Heart right ventricle (tissue), 16 donors: ENCODE data around the gene NRXN3. TPM values are rescaled to one million over a fixed set of nuclear protein-coding genes. Genes with fewer than 3 reads are reported as not detected.

Source experiments
- ATAC-seq, 8 donors: fragments of 200-7000 bp; cut with Tn5 transposase; one replicate each; pipeline ENCODE4 v1.9.1; 2020; ENCODE audit warnings: mild to moderate bottlenecking in 8 of 8, moderate library complexity in 8 of 8, moderate number of reproducible peaks in 1 of 8
- DNase-seq, 2 donors: peaks; one replicate each; pipeline ENCODE4 v3.0.0-alpha.2; 2020
- H3K27ac ChIP-seq, 10 donors: fragments of 200-600 bp; sonication (generic) in 2 of 10; one replicate each; pipeline versions ENCODE4 v1.5.0 to v1.8.0; 2020 to 2022; ENCODE audit warnings: mild to moderate bottlenecking in 3 of 10
- H3K27me3 ChIP-seq, 7 donors: fragments of 200-600 bp; one replicate each; pipeline ENCODE4 v1.8.0; 2021 to 2022; ENCODE audit warnings: mild to moderate bottlenecking in 2 of 7
- H3K36me3 ChIP-seq, 9 donors: fragments of 200-600 bp; sonication (generic) in 1 of 9; one replicate each; pipeline versions ENCODE4 v1.5.0 to v1.8.0; 2020 to 2022; ENCODE audit warnings: mild to moderate bottlenecking in 2 of 9
- H3K4me1 ChIP-seq, 9 donors: fragments of 200-600 bp; sonication (generic) in 1 of 9; one replicate each; pipeline versions ENCODE4 v1.5.0 to v1.8.0; 2020 to 2022; ENCODE audit warnings: mild to moderate bottlenecking in 4 of 9
- H3K4me3 ChIP-seq, 10 donors: fragments of 200-600 bp; sonication (generic) in 2 of 10; one replicate each; pipeline versions ENCODE4 v1.5.0 to v1.8.0; 2020 to 2022; ENCODE audit warnings: mild to moderate bottlenecking in 7 of 10, moderate library complexity in 2 of 10
- H3K9me3 ChIP-seq, 11 donors: fragments of 200-600 bp in 10 of 11; sonication (generic) in 2 of 11; one replicate each; pipeline versions ENCODE4 v1.5.0 to v1.8.0; 2013 to 2022; ENCODE audit warnings: mild to moderate bottlenecking in 2 of 11, control low read depth in 1 of 11, moderate library complexity in 1 of 11
- WGBS, 2 donors: extraction: QIAGEN DNeasy Blood & Tissue Kit; methylation state at CpG; one replicate each; pipeline ENCODE4 v1.1.7; 2013; ENCODE audit warnings: inconsistent platforms in 1 of 2; 5-methylcytosine and 5-hydroxymethylcytosine counted together
- intact Hi-C, 10 donors: fragments of 100-400 bp; cut with DNase I; formaldehyde crosslinking; loops; one replicate each; pipeline versions ENCODE4 v1.11.1 to v1.14.2; 2022
- polyA plus RNA-seq, 2 donors: library from polyadenylated mRNA; stranded (reverse); fragments of 200-250 nt; gene quantifications; one replicate each; pipeline ENCODE4 v1.2.3, GENCODE V29; 2013
- total RNA-seq, 10 donors: library from RNA; stranded (reverse); fragmentation: NEBNext Ultra II Directional in 3 of 10; extraction: Animal tissue kit (Norgen Biotek cat#: 25700) in 3 of 10; gene quantifications; one replicate each; pipeline versions ENCODE4 v1.2.1 to v1.2.4, GENCODE V29; 2021 to 2023
- TF ChIP-seq, protein P1 (sequence below), 9 donors: fragments of 200-600 bp; sonication (generic) in 2 of 9; IDR thresholded peaks; one replicate each; pipeline versions ENCODE4 v1.5.0 to v1.8.0; 2021 to 2022; ENCODE audit warnings: antibody characterized with exemption in 9 of 9, mild to moderate bottlenecking in 5 of 9, moderate library complexity in 1 of 9
- donor health status: Arrhythmogenic right ventricular cardiomyopathy.
- donor health status: ischemic (EF 13 %, LVEDD 7.1; RV severe dilation, severe dysfunction).
- donor health status: healthy with polysubstance abuse.
- donor health status: DM: no; HTN: yes; CAD: no.
- donor health status: DM: no; HTN: no; CAD: no.
- donor health status: ischemic (EF 25% LVEDD 6.9; RV normal size, moderate dysfunction).
- donor health status: ischemic (EF 25% LVEDD 5.7; RV mildly dilated, moderate dysfunction).
- donor health status: healthy.
- donor health status: DM: yes; HTN: yes; CAD: no.
- donor health status: Ischemic cardiomyopathy.
- donor health status: ischemic (EF 35%, LVEDD 5.7; RV mildly dilated, moderate dysfunction).
- donor health status: nonischemic (EF 11% LVEDD 7.7; RV severe dilation, severe dysfunction).
- donor health status: DM: yes; HTN: yes; CAD: no.
- donor health status: PGD.
- donor health status: ischemic (EF 29% LVEDD 5.4; RV normal size, mild dysfunction).
- donor health status: nonischemic (EF 23%, LVEDD 6.1; RV moderate dilation, normal function).

Gene NRXN3
- total and polyA plus RNA-seq, 12 donors: 0.23 to 1.8 (median 0.87) TPM

DNA sequence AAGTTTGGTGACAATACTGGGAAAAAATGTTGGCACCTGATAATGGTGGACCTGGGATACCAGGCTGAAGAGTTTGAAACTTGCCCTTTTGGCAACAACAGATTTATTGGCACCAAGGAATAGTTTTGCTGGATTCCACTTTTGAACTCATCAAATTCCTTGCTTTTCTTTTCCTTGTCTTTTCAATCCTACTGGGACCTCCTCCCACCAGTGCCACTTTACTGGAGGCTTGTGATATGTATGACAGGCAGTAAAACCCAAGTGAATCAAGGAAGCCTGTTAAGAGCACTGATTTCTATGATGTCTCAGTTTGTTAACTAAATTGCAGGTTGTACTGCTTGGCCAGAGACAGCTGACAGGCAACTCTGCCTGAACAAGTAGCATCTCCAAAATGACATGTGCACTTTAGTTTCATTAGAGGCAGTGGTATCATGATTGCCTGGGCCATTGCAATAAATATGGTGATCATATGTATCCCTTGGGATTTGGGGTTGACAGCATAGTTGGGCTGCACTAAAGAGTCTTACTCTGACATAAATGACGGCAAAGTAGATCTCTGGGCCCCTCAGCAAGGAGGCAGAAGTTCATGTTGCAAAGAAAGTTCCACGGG is 1475.7 kb downstream of the NRXN3 start:
- Histone ChIP-seq H3K4me3 (no peak overlapping the region), H3K27me3 (no peaks in the 10 kb centered on the region), H3K36me3 (no peaks in the 10 kb centered on the region), H3K9me3 (no peaks in the 10 kb centered on the region), H3K4me1 (no peaks in the 10 kb centered on the region), H3K27ac (no peak overlapping the region)
- TF ChIP-seq, protein P1, sequence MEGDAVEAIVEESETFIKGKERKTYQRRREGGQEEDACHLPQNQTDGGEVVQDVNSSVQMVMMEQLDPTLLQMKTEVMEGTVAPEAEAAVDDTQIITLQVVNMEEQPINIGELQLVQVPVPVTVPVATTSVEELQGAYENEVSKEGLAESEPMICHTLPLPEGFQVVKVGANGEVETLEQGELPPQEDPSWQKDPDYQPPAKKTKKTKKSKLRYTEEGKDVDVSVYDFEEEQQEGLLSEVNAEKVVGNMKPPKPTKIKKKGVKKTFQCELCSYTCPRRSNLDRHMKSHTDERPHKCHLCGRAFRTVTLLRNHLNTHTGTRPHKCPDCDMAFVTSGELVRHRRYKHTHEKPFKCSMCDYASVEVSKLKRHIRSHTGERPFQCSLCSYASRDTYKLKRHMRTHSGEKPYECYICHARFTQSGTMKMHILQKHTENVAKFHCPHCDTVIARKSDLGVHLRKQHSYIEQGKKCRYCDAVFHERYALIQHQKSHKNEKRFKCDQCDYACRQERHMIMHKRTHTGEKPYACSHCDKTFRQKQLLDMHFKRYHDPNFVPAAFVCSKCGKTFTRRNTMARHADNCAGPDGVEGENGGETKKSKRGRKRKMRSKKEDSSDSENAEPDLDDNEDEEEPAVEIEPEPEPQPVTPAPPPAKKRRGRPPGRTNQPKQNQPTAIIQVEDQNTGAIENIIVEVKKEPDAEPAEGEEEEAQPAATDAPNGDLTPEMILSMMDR (IDR thresholded peaks at IDR 0.05): no peak
- ATAC-seq: no peak
- no peak for DNase-seq
- 94 to 96% methylated on average over 2 of the region's 2 CpGs for WGBS, 2 donors
- intact Hi-C loops: no loop called here

DNA sequence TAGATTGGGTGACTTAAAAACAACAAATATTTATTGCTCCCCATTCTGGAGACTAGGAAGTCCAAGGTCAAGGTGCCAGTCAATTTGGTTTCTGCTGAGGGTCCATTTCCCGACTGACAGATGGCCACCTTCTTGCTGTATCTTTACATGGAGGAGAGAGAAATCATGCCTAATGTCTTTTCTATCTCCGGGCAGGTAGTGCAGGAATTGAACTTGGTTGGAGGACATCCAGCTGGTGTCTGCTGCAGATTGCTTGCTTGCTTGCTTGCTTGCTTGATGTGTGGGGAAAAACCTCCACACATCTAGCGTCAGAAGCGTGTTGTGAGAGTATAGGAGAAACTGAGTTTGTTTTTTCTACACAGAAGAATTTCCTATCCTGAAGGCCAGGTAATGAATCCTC is 1479.7 kb downstream of the NRXN3 start:
- intact Hi-C loops: no loop called here
- no peak for DNase-seq
- 82 to 83% methylated on average over 4 of the region's 4 CpGs for WGBS, 2 donors
- Histone ChIP-seq H3K4me3 (no peak overlapping the region), H3K36me3 (no peaks in the 10 kb centered on the region), H3K27ac (no peak overlapping the region), H3K4me1 (no peaks in the 10 kb centered on the region), H3K9me3 (peaks cover 0 to 16% (median 3%) of the 10 kb centered on the region in 11 donors), H3K27me3 (no peaks in the 10 kb centered on the region)
- no peak for ATAC-seq
- TF ChIP-seq, protein P1 (IDR thresholded peaks at IDR 0.05): no peak

DNA sequence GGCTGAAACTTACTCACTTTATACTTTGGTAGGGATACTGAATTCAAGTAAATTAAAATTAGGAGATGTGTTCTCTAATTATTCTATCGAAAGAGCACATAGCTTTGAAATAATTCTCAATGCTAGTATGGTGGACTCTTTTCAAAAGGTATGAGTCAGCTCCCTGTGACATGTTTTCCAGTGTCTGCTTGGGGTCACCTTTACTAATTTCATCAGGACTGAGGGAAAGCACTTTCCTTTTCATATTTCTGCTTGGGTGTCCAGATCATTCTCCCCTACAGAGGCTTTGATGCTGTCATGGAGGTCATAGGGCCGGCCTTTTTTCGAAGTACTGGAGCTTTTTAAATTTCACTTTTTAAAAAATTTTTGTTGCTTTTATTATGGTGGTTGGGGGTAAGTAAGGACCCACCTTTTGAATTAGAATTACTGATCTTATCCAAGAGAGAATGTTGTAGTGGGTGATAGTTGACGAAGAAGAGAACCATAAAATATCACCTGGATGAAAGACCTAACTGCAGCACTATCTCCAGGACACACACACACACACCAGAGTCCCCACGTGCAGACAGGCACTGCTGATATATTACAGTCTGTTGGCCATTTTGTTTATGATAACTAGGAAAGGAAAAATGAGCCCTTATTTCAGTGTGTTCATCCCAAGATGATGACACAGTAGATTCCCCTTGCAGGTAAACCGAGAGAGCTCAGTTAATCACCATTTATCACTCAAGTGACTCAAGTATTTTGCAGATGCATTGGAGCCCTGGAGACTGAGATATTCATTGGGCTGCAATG is 1482.5 kb downstream of the NRXN3 start:
- Histone ChIP-seq H3K9me3 (peaks cover 0 to 16% (median 3%) of the 10 kb centered on the region in 11 donors), H3K4me3 (no peak overlapping the region), H3K27me3 (no peaks in the 10 kb centered on the region), H3K36me3 (no peaks in the 10 kb centered on the region), H3K4me1 (no peaks in the 10 kb centered on the region), H3K27ac (no peak overlapping the region)
- intact Hi-C loops: no loop called here
- WGBS, 2 donors: 80 to 88% methylated on average over 6 of the region's 6 CpGs
- ATAC-seq (no peak), DNase-seq (no peak)
- TF ChIP-seq, protein P1 (IDR thresholded peaks at IDR 0.05): no peak

DNA sequence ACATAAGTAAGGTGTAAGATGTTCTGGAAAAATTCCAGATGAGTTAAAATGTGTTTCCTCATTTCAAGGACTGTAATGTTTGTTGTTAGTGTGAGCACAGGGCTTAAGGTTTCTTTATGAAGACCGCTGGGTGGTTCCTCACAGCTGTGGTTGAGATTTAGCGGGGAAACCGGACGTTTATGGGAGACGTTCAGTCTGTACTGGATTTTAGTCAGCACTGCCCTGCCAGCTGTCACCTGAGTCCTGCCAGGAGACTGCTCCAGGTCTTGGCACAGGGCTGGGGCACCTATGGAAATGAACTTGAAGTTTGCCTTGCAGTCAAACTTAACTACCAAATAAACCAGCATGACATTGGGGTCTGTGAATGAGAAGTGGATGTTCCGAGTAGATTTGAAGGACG is 1485.9 kb downstream of the NRXN3 start:
- intact Hi-C loops: no loop called here
- Histone ChIP-seq H3K4me1 (no peaks in the 10 kb centered on the region), H3K9me3 (peaks cover 0 to 16% (median 3%) of the 10 kb centered on the region in 11 donors), H3K4me3 (no peak overlapping the region), H3K27me3 (no peaks in the 10 kb centered on the region), H3K36me3 (no peaks in the 10 kb centered on the region), H3K27ac (no peak overlapping the region)
- TF ChIP-seq, protein P1 (IDR thresholded peaks at IDR 0.05): no peak
- 64 to 69% methylated on average over 7 of the region's 7 CpGs for WGBS, 2 donors
- ATAC-seq (no peak), DNase-seq (no peak)
